KMS-11 (cell line): ENCODE measurements around the gene DMD.

ENCODE experiments used
- H2AFZ ChIP-seq: fragments of 200-600 bp; sonication (generic); 2 replicates; pipeline ENCODE4 v1.6.1; 2016; ENCODE audit warnings: antibody characterized with exemption, mixed run types, low read depth
- H3K27ac ChIP-seq: fragments of 200-600 bp; sonication (generic); 2 replicates; pipeline ENCODE4 v1.6.1; 2016; ENCODE audit warnings: mild to moderate bottlenecking, mixed run types
- H3K27me3 ChIP-seq: fragments of 200-600 bp; sonication (generic); 2 replicates; pipeline ENCODE4 v1.6.1; 2017; ENCODE audit warnings: mild to moderate bottlenecking, low read depth, mixed run types, moderate library complexity; ENCODE audit not compliant: insufficient read depth
- H3K36me3 ChIP-seq: fragments of 200-600 bp; sonication (generic); 2 replicates; pipeline ENCODE4 v1.6.1; 2017; ENCODE audit warnings: mild to moderate bottlenecking, mixed run types; ENCODE audit not compliant: insufficient read depth
- H3K4me1 ChIP-seq: fragments of 200-600 bp; sonication (generic); 2 replicates; pipeline ENCODE4 v1.6.1; 2016; ENCODE audit warnings: mild to moderate bottlenecking, low read depth, mixed run types; ENCODE audit not compliant: poor library complexity, severe bottlenecking
- H3K4me2 ChIP-seq: fragments of 200-600 bp; sonication (generic); 2 replicates; pipeline ENCODE4 v1.7.0; 2016; ENCODE audit warnings: mild to moderate bottlenecking, mixed run types
- H3K4me3 ChIP-seq: fragments of 200-600 bp; sonication (generic); IDR thresholded peaks from 2 replicates; pipeline ENCODE4 v1.6.1; 2017; ENCODE audit warnings: low read depth, low read length, mixed read lengths; ENCODE audit not compliant: insufficient read depth
- H3K79me2 ChIP-seq: fragments of 200-600 bp; sonication (generic); 2 replicates; pipeline ENCODE4 v1.6.1; 2016; ENCODE audit warnings: low read depth, mixed run types; ENCODE audit not compliant: insufficient read depth
- H3K9ac ChIP-seq: fragments of 200-600 bp; sonication (generic); 2 replicates; pipeline ENCODE4 v1.6.1; 2016; ENCODE audit warnings: mild to moderate bottlenecking, mixed run types
- H4K20me1 ChIP-seq: fragments of 200-600 bp; sonication (generic); 2 replicates; pipeline ENCODE4 v1.6.1; 2016; ENCODE audit warnings: mild to moderate bottlenecking, mixed run types; ENCODE audit not compliant: insufficient read depth
- TF ChIP-seq, protein P1 (sequence below): fragments of 200-600 bp; sonication (generic); conservative IDR thresholded peaks from 2 replicates; pipeline ENCODE4 v1.6.1; 2017; ENCODE audit warnings: low read depth, mild to moderate bottlenecking, antibody characterized with exemption, low read length, moderate library complexity, mixed read lengths

Gene DMD

DNA sequence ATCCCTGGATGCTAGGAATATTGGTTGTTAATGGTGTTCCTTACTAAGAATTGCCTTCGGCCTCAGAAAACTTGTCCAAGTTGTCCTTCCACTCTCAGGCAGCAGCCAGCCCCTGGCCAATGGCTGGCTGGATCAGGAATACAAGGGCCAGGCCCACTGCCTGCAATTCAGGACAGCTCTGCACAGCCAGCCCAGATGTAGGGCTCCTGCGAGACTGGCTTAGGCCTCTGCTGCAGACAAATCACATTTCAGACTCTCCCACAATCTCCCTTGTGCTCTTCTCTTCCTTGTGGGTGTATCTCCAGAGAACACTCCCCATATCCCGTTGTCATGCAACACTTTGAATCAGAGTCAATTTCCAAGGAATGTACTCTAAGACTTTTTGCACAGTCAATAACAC, 1391.9 kb downstream of the DMD start:
- TF ChIP-seq, protein P1, sequence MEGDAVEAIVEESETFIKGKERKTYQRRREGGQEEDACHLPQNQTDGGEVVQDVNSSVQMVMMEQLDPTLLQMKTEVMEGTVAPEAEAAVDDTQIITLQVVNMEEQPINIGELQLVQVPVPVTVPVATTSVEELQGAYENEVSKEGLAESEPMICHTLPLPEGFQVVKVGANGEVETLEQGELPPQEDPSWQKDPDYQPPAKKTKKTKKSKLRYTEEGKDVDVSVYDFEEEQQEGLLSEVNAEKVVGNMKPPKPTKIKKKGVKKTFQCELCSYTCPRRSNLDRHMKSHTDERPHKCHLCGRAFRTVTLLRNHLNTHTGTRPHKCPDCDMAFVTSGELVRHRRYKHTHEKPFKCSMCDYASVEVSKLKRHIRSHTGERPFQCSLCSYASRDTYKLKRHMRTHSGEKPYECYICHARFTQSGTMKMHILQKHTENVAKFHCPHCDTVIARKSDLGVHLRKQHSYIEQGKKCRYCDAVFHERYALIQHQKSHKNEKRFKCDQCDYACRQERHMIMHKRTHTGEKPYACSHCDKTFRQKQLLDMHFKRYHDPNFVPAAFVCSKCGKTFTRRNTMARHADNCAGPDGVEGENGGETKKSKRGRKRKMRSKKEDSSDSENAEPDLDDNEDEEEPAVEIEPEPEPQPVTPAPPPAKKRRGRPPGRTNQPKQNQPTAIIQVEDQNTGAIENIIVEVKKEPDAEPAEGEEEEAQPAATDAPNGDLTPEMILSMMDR = no peak
- Histone ChIP-seq H2AFZ (no peak overlapping the region), H3K79me2 (no peaks in the 10 kb centered on the region), H3K27ac (no peak overlapping the region), H3K36me3 (no peaks in the 10 kb centered on the region), H3K4me2 (no peak overlapping the region), H3K9ac (no peak overlapping the region), H3K4me3 (no peak overlapping the region), H3K4me1 (no peaks in the 10 kb centered on the region), H4K20me1 (no peaks in the 10 kb centered on the region), H3K27me3 (no peaks in the 10 kb centered on the region)

DNA sequence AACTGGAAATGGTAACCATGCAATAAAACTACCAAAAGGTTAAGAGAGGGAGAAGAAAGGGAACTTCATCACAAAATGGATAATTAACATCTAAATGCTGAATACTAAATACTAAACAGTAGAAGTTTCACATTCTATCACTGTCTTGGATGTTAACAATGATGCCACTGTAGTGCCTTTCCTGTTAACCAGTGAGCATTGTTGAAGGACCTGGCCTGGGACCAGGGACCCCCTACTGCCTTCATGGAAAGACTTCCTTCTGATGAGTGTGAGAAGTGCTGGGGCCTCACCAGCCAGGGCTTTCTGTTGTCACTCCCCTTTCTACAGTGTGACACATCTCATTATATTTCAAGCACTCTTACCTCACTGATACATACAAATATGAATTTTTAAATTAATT, 1400.2 kb downstream of the DMD start:
- no peaks in the 10 kb centered on the region for H3K27me3 ChIP-seq
- no peaks in the 10 kb centered on the region for H3K36me3 ChIP-seq
- no peak overlapping the region for H3K9ac ChIP-seq
- TF ChIP-seq, protein P1 = no peak
- no peak overlapping the region for H3K4me3 ChIP-seq
- H3K27ac ChIP-seq = no peak overlapping the region
- no peaks in the 10 kb centered on the region for H3K4me1 ChIP-seq
- no peaks in the 10 kb centered on the region for H4K20me1 ChIP-seq
- no peaks in the 10 kb centered on the region for H3K79me2 ChIP-seq
- H3K4me2 ChIP-seq = no peak overlapping the region
- H2AFZ ChIP-seq = no peak overlapping the region

DNA sequence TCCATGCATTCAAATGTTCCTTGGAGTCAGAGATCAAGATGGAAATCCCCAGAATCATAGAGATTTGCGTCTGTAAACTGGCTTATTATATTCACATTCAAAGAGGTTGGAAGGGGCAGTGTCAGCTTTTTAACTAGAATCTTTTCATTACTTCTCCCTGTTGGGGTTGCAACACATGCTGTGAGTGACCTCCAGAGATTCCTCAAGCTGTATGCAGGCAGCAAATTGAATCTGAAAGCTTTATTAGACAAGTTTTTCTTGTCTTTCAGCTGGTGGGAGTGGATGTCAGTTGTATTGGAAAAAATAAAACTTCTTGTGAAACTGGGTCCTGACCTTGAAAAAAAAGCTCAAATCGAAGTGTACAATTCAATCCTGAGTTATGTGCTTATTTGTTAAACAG, 1403.0 kb downstream of the DMD start:
- Histone ChIP-seq H3K27me3 (no peaks in the 10 kb centered on the region), H3K9ac (no peak overlapping the region), H4K20me1 (no peaks in the 10 kb centered on the region), H3K4me1 (no peaks in the 10 kb centered on the region), H3K4me2 (no peak overlapping the region), H3K4me3 (no peak overlapping the region), H3K79me2 (no peaks in the 10 kb centered on the region), H3K36me3 (no peaks in the 10 kb centered on the region), H3K27ac (no peak overlapping the region), H2AFZ (no peak overlapping the region)
- TF ChIP-seq, protein P1 = no peak

DNA sequence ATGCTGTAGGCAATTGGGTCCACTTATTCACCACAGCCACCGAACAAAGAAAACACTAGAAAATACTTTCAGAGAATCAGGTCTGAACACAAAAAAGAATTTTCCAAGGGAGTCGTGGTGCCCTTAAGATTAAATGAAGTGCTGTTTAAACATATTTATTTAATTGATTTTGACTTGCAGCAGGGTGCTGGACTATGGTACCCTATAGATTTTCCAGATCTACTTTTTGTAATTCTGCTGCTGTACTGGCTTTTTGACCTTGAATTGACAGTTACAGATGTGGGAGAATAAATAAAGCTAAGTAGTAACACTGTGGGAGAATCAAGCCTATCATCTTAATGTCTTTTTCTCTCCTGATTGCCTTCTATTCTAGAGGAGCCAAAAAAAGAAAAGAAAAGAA, 1404.2 kb downstream of the DMD start:
- no peak overlapping the region for H3K4me3 ChIP-seq
- H3K4me2 ChIP-seq = no peak overlapping the region
- no peak overlapping the region for H2AFZ ChIP-seq
- no peaks in the 10 kb centered on the region for H4K20me1 ChIP-seq
- H3K27me3 ChIP-seq = no peaks in the 10 kb centered on the region
- H3K27ac ChIP-seq = no peak overlapping the region
- no peak overlapping the region for H3K9ac ChIP-seq
- no peaks in the 10 kb centered on the region for H3K79me2 ChIP-seq
- H3K4me1 ChIP-seq = no peaks in the 10 kb centered on the region
- H3K36me3 ChIP-seq = no peaks in the 10 kb centered on the region
- TF ChIP-seq, protein P1 = no peak

DNA sequence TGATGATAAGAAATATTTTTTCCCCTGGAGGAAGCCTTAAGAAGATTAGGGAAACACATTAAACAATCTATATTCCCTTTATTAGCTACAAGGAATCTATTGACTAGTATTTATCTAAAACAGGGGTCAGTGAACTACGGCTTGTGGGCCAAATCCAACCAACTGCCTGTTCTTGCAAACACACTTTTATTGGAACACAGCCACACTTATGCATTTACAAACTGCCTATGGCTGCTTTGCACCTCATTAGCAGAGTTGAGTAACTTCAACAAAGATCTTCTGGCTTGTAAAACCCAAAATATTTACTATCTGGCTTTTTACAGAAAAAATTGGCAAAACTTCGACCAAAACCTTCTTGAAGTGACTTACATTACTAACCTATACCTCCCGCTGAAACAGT, 1405.6 kb downstream of the DMD start:
- TF ChIP-seq, protein P1 = no peak
- no peaks in the 10 kb centered on the region for H3K4me1 ChIP-seq
- H2AFZ ChIP-seq = no peak overlapping the region

More for the DNA sequence above, 1405.6 kb downstream of the DMD start:
- Histone ChIP-seq H3K27me3 (no peaks in the 10 kb centered on the region), H3K9ac (no peak overlapping the region), H3K36me3 (no peaks in the 10 kb centered on the region), H3K27ac (no peak overlapping the region), H4K20me1 (no peaks in the 10 kb centered on the region), H3K79me2 (no peaks in the 10 kb centered on the region), H3K4me3 (no peak overlapping the region), H3K4me2 (no peak overlapping the region)
